Middle frontal gyrus (tissue), 1 donor: ENCODE data around the gene PRSS21.

ENCODE experiments used
- DNase-seq: peaks from one replicate; pipeline ENCODE4 v3.0.0-alpha.2; 2015; ENCODE audit warnings: low spot score; ENCODE audit errors: extremely low spot score

Gene PRSS21

GRCh38 chr16:2779978-2780898 lies 36.8 kb upstream of the PRSS21 start:
- no peak for DNase-seq

GRCh38 chr16:2782583-2783351 lies 34.3 kb upstream of the PRSS21 start:
- no peak for DNase-seq

GRCh38 chr16:2783581-2784357 lies 33.3 kb upstream of the PRSS21 start:
- DNase-seq = no peak

GRCh38 chr16:2784358-2785100 lies 32.5 kb upstream of the PRSS21 start:
- DNase-seq = no peak

- no peak for DNase-seq
Measured at GRCh38 chr16:2785101-2785991, 31.7 kb upstream of the PRSS21 start.

GRCh38 chr16:2786061-2786825 lies 30.8 kb upstream of the PRSS21 start:
- DNase-seq = no peak

- no peak for DNase-seq
Measured at GRCh38 chr16:2786826-2787151, 30.2 kb upstream of the PRSS21 start.

GRCh38 chr16:2787406-2787805 lies 29.6 kb upstream of the PRSS21 start, which contains the start of gene PRSS33:
Gene PRSS33 (minus strand): TSS chr16:2787560. CDS start chr16:2786547, 1,013 bp downstream.
- DNase-seq = no peak

GRCh38 chr16:2787961-2788360 lies 29.1 kb upstream of the PRSS21 start:
- DNase-seq = no peak

- DNase-seq = no peak
Measured at GRCh38 chr16:2790631-2791030, 26.4 kb upstream of the PRSS21 start.

- no peak for DNase-seq
Measured at GRCh38 chr16:2791174-2791573, 25.9 kb upstream of the PRSS21 start.

- DNase-seq = no peak
Measured at GRCh38 chr16:2792940-2793339, 24.1 kb upstream of the PRSS21 start.

- no peak for DNase-seq
Measured at GRCh38 chr16:2795395-2796143, 21.5 kb upstream of the PRSS21 start.

- DNase-seq = no peak
Measured at GRCh38 chr16:2798723-2799204, 18.3 kb upstream of the PRSS21 start.

- DNase-seq = no peak
Measured at GRCh38 chr16:2799205-2799858, 17.7 kb upstream of the PRSS21 start.

- DNase-seq = no peak
Measured at GRCh38 chr16:2799859-2800226, 17.2 kb upstream of the PRSS21 start.

GRCh38 chr16:2803545-2804195 lies 13.4 kb upstream of the PRSS21 start:
- no peak for DNase-seq
